ENCODE results near the gene CCDC85B. TPM values are rescaled to one million over a fixed set of nuclear protein-coding genes. Genes with fewer than 3 reads are reported as not detected.
A peak's percentile ranks its signal among the peaks of the same experiment; 100 is the strongest.

Gene CCDC85B
- total RNA-seq, 1 experiment from 2014 or later = 34.7 TPM

DNA sequence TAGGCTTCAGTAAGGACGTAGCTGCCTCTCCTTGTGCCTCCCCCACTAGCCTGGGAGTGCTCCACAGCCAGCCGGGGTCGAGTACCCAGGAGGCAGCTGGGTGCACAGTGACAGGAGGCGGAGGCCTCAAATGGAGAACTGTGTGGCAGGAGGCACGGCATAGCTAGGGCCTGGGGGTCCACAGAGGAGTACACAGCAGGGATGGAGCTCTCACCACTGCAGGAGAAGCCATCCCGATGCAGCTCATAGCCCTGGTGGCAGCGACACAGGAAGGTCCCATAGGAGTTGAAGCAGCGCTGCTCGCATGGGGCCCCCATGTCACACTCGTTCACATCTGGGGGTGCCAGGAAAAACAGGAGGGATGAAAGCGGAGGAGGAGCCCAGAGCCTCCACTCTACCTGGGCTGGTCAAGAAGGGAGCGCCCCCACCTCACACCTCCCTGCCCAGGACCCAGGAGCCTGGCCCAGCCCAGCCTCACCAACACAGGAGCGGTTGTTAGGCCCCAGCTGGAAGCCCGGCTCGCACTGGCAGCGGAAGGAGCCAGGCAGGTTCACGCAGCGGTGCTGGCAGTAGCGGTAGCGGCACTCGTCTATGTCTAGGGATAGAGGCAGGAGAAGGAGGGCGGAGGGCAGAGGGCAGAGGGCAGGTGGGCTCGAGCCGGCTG, 20.7 kb upstream of the CCDC85B start:
- DNase-seq (ENCODE audit: low read depth) = no peak

DNA sequence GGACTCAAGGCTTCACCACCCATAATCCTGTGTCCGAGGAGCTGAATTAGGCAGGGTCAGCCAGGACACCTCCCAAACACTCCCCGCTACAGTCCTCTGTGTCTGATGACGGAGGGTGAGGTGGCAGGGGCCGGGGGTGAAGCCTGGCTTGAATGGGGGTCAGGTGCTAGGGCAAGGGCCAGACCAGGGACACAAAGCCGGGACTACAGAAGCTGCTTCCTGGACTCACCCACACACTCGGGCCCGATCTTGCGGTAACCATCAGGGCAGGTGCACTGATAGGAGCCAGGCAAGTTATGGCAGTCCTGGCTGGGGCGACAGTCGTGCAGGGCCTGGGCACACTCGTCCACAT, 20.2 kb upstream of the CCDC85B start:
- DNase-seq (ENCODE audit: low read depth) = no peak

DNA sequence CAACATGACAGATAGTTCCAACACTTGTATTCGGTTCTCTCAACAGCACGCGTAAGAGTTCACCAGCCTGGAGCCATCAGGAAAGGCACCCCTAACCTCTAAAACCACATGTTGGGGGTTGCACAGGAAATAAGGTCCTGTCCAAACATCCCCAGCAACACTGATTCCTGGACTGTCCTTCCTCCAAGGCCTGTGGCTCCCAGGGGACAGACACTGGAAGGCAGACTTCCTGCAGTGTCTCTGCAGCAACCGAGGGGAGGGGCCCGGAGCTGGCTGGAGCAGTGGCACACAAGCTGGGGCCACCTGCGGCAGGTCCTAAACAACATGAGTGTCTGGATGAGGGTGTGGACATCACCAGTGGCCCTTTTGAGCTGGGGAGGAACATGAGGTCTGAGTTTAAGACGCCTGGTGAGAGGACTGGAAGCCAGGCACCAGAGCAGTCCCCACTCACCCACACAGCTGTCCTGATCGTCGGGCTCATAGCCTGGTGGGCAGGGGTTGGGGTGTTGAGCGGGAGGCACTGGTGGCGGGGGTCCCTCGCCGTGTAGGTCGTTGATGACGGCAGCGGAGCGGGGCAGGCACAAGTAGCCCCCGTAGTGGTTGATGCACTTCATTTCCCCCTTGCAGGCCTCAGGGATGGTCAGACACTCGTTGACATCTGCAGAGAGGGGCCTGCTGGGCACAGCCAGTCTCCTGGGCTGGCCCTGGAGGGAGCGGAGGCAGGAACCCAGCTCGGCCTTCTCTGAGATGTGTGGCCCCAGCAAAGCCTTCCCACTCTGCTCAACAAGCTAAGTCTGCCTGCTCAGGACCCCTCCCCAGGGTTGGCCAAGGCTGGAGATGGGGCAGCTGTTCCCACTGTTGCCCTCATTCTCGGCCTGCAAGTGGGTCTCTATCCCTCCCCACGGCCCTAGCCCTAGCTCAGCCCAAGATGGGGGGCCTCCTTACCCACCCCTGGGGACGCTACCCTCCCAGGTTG, 19.5 kb upstream of the CCDC85B start:
- no peak for DNase-seq (ENCODE audit: low read depth)

DNA sequence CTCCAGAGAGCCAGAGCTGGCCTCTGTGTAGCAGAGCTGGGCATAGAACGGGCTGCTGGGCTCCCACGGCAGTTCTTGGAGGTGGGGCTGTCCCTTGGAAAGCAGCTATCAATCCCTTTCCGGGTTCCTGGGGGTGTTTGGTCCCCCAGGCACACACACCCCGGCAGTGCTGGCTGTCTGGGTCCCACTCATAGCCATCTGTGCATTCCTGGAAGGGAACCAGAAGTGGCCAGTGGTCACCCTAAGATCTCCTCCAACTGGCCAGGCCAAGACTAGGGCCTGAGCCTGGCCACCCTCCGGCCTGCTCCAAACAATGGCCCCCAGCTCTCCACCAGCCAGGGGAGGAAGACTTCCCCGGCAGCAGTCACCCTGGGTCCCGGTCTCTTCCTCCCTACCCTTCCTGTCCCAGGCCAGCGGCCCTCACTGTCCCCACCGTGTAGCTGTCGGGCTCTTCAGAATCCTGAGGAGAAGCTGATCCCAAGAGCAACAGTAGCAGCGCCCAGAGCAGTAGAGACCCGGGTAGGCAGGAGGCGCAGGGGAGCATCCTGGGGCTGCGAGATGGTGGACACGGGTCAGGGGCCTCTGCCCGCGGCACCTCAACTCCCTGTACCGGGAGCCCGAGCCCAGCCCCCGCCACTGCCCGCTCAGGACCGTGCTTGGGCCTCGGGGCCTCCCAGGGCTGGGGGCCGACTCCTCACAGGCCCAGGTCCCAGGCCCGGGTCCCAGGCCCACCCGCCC, 18.5 kb upstream of the CCDC85B start:
- DNase-seq (ENCODE audit: low read depth) = no peak

DNA sequence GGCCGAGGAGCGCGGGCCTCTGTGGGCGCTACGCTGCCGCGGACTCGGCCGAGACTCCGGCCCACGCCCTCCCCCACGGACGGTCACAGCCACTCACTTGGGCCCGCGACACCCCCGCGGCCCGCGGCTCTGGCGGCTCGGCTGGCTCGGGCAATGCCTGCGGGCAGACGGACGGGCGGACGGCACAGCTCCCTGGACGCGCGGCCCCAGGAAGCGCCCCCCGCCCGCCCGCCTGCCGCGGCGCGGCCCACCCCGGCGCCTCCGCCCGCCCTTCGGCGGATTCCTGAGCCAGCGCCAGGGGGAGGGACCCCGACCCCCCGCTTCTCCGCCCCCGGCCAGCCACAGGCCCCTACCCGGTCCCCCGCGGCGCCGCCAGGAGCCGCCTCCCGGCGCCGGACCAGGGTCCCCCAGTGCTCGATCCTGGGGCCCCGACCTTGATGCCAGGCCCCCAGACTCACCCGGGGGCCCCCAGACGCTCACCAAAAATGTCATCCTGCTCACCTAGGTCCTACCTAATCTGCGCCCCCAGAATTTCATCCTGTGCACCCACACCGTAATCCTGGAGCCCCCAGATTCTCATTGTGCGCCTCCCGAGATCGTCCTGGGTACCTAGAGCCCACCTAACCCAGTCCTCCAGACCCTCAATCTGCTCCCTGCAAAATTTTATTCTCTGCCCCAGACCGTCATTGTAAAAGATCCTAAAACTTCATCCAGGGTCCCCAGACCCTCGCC, 17.7 kb upstream of the CCDC85B start, which contains the start of gene EFEMP2:
Gene EFEMP2, minus strand, starts transcription at position 215 of the 732 bp plus-strand sequence. CDS start 446 bp downstream, outside the sequence.
- no peak for DNase-seq (ENCODE audit: low read depth)

DNA sequence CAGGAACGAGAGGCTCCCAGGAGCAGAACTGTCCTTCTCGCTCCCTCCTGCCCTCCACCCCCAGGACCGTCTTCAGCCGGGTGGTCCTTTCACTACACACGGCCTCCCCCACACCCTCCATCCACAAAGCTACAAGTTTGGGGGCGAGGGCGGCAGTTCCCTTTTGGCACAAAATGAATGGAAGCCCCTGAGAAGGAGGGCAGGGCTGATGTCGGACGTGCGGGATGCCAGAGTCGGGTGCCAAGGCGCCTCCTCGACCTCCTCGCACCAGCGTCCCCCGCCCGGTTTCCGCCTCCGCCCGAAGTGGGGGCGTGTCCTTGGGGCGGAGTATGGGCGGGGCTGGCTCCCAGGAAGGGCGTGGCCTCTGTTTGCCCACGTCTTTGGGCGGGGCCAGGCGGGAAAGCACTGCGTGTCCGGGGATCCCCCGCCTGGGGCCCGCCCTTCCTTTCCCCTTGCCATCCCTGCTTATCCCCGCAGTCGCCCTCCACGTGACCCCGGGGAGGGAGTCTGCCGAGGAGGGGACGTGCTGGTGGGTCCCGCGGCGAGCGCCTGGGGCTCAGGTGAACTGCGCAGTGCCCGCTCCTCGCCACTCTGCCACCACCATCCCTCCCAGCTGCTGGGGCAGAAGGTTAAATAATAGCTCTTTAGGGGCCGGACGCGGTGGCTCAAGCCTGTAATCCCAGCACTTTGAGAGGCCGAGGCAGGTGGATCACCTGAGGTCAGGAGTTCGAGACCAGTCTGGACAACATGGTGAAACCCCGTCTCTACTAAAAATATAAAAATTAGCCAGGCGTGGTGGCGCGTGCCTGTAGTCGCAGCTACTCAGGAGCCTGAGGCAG, 16.9 kb upstream of the CCDC85B start:
- peak; percentile 91 for DNase-seq (ENCODE audit: low read depth)

DNA sequence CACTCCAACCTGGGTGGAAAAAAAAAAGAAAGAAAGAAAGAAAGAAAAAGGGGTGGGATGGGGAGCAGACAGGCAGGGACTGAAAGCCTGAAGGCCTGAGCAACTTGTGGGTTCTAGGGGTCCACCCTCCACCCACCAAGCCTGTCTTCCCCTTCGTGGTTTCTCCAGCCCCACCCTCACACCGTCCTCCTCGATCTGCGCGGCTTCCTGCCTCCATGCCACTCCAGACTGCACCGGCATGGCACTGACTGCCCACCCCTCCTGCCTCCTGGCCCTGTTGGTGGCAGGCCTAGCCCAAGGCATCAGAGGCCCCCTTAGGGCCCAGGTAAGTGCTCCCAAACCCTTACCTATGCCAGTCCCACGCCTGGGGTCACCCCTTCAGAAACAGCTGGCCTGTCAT, 10.9 kb upstream of the CCDC85B start, which contains the start of gene CTSW:
Gene CTSW, plus strand, starts transcription at position 221 of the 400 bp plus-strand sequence. Its CDS starts 18 bp downstream, at position 239.
- no peak for DNase-seq (ENCODE audit: low read depth)

DNA sequence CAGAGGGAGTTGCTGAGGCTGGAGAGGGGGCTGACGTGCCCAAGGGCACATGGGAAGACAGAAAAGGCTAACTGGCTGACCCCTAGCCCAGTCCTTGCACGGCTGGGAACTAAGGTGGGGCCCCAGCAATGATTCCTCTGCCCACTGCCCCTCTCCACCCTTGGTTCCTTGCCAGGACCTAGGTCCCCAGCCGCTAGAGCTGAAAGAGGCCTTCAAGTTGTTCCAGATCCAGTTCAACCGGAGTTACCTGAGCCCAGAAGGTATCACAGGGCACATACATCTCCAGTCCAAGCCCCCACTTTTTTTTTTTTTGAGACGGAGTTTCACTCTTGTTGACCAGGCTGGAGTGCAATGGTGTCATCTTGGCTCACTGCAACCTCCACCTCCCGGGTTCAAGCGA, 10.4 kb upstream of the CCDC85B start:
- no peak for DNase-seq (ENCODE audit: low read depth)

DNA sequence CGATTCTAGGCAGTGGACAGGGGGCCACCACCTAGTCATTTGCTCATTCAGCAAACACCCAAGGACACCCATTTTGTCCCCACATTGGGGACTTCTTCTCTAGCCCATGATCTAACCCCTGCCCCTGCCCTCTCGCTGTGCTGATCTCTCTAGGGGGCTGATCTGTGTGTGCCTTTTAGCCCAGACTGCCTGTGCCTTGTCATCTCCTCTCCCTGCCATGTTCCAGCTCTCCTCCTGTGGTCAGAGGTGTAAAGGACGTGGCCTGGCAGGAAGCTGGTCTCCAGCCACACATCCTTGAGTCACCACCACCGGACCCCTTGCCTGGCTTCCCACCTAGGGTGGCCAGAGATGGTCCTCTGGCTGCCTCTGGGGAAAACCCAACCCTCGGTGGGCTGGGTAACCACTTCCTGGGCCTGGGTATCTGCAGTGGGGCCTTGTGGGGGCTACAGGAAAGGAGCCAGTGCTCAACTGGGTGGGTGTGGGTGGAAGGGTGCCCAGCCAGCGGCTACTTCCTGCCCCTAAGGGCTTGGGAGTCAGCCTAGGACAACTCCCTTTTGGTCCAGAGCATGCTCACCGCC, 9.5 kb upstream of the CCDC85B start:
- peak; percentile 89 for DNase-seq (ENCODE audit: low read depth)

DNA sequence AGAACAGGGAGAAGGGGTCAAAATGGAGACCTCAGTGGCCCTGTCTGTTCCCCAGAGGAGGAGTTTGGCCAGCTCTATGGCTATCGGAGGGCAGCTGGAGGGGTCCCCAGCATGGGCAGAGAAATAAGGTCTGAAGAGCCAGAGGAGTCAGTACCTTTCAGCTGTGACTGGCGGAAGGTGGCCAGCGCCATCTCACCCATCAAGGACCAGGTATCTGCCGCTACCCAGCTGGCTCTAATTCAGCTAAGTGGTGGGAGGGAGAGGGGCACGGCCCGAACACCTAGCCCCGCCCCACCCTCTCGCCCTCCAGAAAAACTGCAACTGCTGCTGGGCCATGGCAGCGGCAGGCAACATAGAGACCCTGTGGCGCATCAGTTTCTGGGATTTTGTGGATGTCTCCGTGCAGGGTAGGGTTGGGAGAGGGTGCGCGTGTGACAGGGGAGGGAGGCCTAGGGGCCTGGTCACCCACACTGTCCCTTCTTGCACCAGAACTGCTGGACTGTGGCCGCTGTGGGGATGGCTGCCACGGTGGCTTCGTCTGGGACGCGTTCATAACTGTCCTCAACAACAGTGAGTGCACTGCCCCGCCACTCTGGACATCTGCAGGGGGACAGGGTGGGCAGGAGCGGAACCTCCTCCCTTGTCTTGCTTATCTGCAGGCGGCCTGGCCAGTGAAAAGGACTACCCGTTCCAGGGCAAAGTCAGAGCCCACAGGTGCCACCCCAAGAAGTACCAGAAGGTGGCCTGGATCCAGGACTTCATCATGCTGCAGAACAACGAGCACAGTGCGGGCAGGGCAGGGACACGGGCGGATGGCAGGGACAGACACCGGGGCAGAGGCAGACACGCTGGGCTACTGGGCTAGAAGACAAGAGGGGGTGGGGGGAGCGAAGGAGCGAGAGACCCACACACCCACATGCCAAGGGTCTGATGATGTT, 8.1 kb upstream of the CCDC85B start:
- no peak for DNase-seq (ENCODE audit: low read depth)

DNA sequence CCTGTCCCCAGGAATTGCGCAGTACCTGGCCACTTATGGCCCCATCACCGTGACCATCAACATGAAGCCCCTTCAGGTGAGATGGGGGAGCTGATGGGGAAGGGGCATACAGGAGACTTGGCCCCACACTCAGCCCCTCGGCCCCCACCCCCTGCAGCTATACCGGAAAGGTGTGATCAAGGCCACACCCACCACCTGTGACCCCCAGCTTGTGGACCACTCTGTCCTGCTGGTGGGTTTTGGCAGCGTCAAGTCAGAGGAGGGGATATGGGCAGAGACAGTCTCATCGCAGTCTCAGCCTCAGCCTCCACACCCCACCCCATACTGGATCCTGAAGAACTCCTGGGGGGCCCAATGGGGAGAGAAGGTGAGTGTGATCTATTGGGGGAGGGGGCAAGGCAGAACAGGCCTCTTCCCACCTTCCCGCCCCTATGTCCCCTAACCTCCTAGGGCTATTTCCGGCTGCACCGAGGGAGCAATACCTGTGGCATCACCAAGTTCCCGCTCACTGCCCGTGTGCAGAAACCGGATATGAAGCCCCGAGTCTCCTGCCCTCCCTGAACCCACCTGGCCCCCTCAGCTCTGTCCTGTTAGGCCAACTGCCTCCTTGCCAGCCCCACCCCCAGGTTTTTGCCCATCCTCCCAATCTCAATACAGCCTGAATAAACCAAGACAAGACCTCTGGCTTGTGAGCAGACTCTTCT, 7.3 kb upstream of the CCDC85B start:
- DNase-seq (ENCODE audit: low read depth) = no peak

DNA sequence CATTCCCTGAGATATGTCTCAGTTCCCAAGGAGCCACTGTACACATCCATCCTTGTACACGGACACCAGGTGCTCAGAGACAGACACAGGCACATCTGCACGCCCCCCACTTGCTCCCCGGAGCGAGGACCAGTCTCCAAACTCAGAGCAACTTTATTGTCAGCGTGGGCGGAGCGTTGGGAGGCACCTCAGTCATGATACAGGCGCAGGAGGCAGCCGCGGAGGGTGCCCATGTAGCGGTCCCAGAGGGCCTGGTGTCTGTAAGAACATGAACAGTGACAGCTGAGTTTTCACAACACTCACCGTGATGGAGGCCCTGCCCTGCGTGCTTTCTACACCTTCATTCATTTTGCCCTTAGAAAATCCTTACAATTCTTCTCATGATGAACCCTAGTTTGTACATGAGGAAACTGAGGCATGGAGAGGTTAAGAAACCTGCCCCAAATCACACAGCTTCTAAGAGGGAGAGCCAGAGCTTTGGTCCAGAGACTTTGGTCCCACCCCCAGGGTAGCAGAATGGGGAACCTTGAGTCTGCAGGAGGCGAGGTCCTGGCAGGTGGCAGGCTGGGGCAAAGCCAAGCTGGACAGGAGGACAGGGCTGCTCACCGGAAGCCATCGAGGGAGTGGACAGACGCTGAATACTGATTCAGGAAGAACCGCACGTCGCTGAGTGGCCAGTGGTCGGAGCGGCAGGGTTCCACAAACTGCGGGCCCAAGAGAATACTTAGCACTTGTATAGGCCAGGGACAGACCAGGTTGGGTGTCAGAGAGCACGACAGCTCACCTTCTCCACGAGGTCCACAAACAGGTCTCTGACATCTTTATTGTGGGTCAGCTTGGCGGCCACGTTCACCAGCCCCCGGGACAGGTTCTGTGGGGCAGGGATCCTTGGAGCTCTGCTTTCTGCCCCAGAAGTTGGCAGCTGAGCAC, 6.4 kb upstream of the CCDC85B start:
- no peak for DNase-seq (ENCODE audit: low read depth)

DNA sequence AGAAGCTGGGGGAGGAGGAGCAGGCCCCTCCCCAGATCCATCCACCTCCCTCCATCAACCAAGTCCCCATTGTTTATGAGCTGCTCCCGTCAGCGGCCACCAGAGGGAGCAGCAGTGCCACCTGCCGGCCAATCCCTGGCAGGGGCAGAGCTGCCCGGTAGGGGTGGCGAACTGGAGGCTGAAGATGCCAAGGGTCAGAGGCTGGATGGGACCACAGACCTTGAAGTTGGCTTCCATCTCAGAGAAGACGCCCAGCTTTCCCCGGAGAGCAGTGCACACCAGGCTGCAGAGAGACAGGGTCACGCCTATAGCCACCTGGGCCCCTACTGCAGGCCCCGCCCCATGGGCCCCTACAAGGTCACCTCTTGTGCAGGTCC, 5.8 kb upstream of the CCDC85B start:
- DNase-seq (ENCODE audit: low read depth) = peak; percentile 69

DNA sequence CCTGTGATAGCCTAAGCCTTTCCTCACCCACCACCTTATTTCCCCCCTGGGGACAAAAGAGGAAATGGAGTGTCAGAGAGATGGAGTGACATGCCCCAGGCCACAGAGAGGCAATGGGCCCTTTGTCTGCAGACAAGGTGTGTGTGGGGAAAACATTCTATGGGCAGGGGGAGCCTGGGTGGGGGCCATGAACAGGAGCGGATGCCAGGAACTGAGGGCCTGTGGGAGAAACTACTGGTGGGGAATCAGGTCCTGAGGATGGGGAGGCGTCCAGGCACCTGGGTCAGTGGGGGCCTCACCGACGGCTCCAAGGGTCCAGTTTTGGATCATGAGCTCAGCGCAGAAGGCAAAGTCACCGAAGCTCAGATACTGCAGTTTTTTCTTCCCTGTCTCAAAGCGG, 5.2 kb upstream of the CCDC85B start:
- DNase-seq (ENCODE audit: low read depth) = no peak

DNA sequence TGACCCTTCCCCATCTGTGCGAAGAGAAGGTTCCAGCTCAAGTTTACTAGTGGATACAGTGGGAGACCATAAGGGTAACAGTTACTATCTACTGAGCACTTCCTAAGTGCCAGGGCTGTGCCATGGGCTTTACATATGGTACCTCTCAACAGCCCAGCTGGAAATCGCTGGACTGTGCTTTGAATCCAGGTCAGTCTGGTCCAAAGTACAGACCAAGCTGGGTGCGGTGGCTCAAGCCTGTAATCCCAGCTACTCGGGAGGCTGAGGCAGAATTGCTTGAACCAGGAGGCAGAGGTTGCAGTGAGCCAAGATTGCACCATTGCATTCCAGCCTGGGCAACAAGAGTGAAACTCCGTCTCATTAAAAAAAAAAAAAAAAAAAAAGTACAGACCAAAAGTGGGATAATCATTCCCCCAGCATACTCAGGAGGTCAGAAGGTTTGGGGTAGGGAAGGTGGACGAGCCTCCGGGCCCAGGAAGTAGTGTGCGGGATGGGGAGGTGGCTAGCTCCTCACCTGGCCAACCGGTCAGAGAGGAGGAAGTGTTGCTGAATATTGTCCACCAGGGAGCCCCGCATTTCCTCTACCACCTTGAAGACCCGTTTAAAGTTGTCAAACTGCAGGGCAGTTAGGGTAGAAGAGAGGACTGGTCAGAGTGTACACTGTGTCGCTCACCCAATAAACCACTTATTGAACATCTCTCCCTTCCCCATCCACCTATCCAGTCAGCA, 4.5 kb upstream of the CCDC85B start:
- DNase-seq (ENCODE audit: low read depth) = no peak
